GM23338 (cell line): ENCODE data around the gene RIMKLB. TPM values are rescaled to one million over a fixed set of nuclear protein-coding genes. Genes with fewer than 3 reads are reported as not detected.

Source experiments
- ATAC-seq: fragments of 200-7000 bp; cut with Tn5 transposase; 3 replicates; pipeline ENCODE4 v1.9.1; 2020
- DNase-seq: peaks from one replicate; pipeline ENCODE4 v3.0.0-alpha.2; 2015; ENCODE audit warnings: low spot score
- H2AFZ ChIP-seq: fragments of 200-600 bp; sonication (generic); 2 replicates; pipeline ENCODE4 v1.8.0; 2016; ENCODE audit warnings: antibody characterized with exemption, mild to moderate bottlenecking, moderate library complexity
- H3F3A ChIP-seq: fragments of 200-600 bp; sonication (generic); replicated peaks from 2 replicates; pipeline ENCODE4 v1.8.0; 2017; ENCODE audit warnings: antibody characterized with exemption, mixed run types, low read depth
- H3K27ac ChIP-seq: fragments of 200-600 bp; sonication (generic); 2 replicates; pipeline ENCODE4 v1.6.1; 2016; ENCODE audit warnings: low read depth
- H3K27me3 ChIP-seq: fragments of 200-600 bp; sonication (generic); 2 replicates; pipeline ENCODE4 v1.8.0; 2016; ENCODE audit warnings: mild to moderate bottlenecking, mixed run types, moderate library complexity; ENCODE audit not compliant: insufficient read depth
- H3K36me3 ChIP-seq: fragments of 200-600 bp; sonication (generic); 2 replicates; pipeline ENCODE4 v1.8.0; 2016; ENCODE audit warnings: mild to moderate bottlenecking; ENCODE audit not compliant: insufficient read depth
- H3K4me1 ChIP-seq: fragments of 200-600 bp; sonication (generic); 2 replicates; pipeline ENCODE4 v1.8.0; 2016; ENCODE audit warnings: mild to moderate bottlenecking, moderate library complexity; ENCODE audit not compliant: insufficient read depth
- H3K4me2 ChIP-seq: fragments of 200-600 bp; sonication (generic); 2 replicates; pipeline ENCODE4 v1.7.1; 2017; ENCODE audit warnings: mixed run types
- H3K4me3 ChIP-seq: fragments of 200-600 bp; sonication (generic); 2 replicates; pipeline ENCODE4 v1.6.1; 2016; ENCODE audit warnings: mixed run types
- H3K79me2 ChIP-seq: fragments of 200-600 bp; sonication (generic); replicated peaks from 2 replicates; pipeline ENCODE4 v1.8.0; 2017; ENCODE audit warnings: mild to moderate bottlenecking; ENCODE audit not compliant: insufficient read depth
- H3K9me2 ChIP-seq: fragments of 200-600 bp; sonication (generic); 2 replicates; pipeline ENCODE4 v1.8.0; 2017; ENCODE audit not compliant: insufficient read depth
- H4K20me1 ChIP-seq: fragments of 200-600 bp; sonication (generic); replicated peaks from 2 replicates; pipeline ENCODE4 v1.8.0; 2017; ENCODE audit warnings: mild to moderate bottlenecking; ENCODE audit not compliant: insufficient read depth
- H3K27ac Mint-ChIP-seq: 2 replicates; pipeline ENCODE4 v1.8.0; 2020; ENCODE audit warnings: inconsistent platforms, mild to moderate bottlenecking, moderate library complexity, mixed read lengths
- H3K27me3 Mint-ChIP-seq: 3 replicates; pipeline ENCODE4 v1.8.0; 2022; ENCODE audit warnings: low read depth, mild to moderate bottlenecking, moderate library complexity, mixed read lengths, inconsistent platforms; ENCODE audit not compliant: insufficient read depth, poor library complexity
- H3K36me3 Mint-ChIP-seq: 3 replicates; pipeline ENCODE4 v1.8.0; 2021; ENCODE audit warnings: low read depth, mild to moderate bottlenecking, inconsistent platforms, moderate library complexity, mixed read lengths
- H3K4me1 Mint-ChIP-seq: 3 replicates; pipeline ENCODE4 v1.8.0; 2020; ENCODE audit warnings: mild to moderate bottlenecking, inconsistent platforms, mixed read lengths
- H3K4me3 Mint-ChIP-seq: 3 replicates; pipeline ENCODE4 v1.8.0; 2021; ENCODE audit warnings: moderate library complexity, mild to moderate bottlenecking, inconsistent platforms, mixed read lengths
- H3K9me3 Mint-ChIP-seq: 3 replicates; pipeline ENCODE4 v1.8.0; 2020; ENCODE audit warnings: moderate library complexity, mild to moderate bottlenecking, inconsistent platforms, mixed read lengths
- CREB1 ChIP-seq: fragments of 250-450 bp; sonication (Bioruptor Pico); IDR thresholded peaks from 2 replicates; pipeline ENCODE4 v1.5.0; 2020; ENCODE audit warnings: low read depth, mild to moderate bottlenecking, moderate library complexity
- EZH2 ChIP-seq: fragments of 200-600 bp; sonication (generic); IDR thresholded peaks from one replicate; pipeline ENCODE4 v1.8.0; 2017; ENCODE audit warnings: antibody characterized with exemption, mild to moderate bottlenecking, low read depth; ENCODE audit not compliant: unreplicated experiment
- EZH2phosphoT487 ChIP-seq: fragments of 200-600 bp; sonication (generic); IDR thresholded peaks from one replicate; pipeline ENCODE4 v1.8.1; 2018; ENCODE audit warnings: antibody characterized with exemption; ENCODE audit not compliant: unreplicated experiment
- JUNB ChIP-seq: IDR thresholded peaks from one replicate; pipeline ENCODE4 v1.6.1; 2016; ENCODE audit warnings: antibody characterized with exemption; ENCODE audit not compliant: unreplicated experiment
- NANOG ChIP-seq: IDR thresholded peaks from 2 replicates; pipeline ENCODE4 v1.6.1; 2016; ENCODE audit warnings: antibody characterized with exemption, borderline replicate concordance
- POLR2AphosphoS5 ChIP-seq: IDR thresholded peaks from 2 replicates; pipeline ENCODE4 v1.6.1; 2016; ENCODE audit warnings: antibody characterized with exemption, low read depth
- REST ChIP-seq: IDR thresholded peaks from one replicate; pipeline ENCODE4 v1.6.1; 2018; ENCODE audit warnings: antibody characterized with exemption; ENCODE audit not compliant: unreplicated experiment
- ZNF114 ChIP-seq: fragments of 250-450 bp; sonication (Bioruptor Pico); IDR thresholded peaks from 2 replicates; pipeline ENCODE4 v1.5.0; 2020; ENCODE audit warnings: mild to moderate bottlenecking, moderate library complexity
- ZNF331 ChIP-seq: fragments of 250-450 bp; sonication (Bioruptor Pico); IDR thresholded peaks from 2 replicates; pipeline ENCODE4 v1.5.0; 2020; ENCODE audit warnings: low read depth, mild to moderate bottlenecking, moderate library complexity
- ZNF462 ChIP-seq: fragments of 250-450 bp; sonication (Bioruptor Pico); IDR thresholded peaks from 2 replicates; pipeline ENCODE4 v1.5.0; 2020; ENCODE audit warnings: mild to moderate bottlenecking, moderate library complexity
- polyA plus RNA-seq: library from polyadenylated mRNA; unstranded; fragments of >200 nt; fragmentation: Nextera tagmentation; extraction: Ambion mirVana; gene quantifications from 2 replicates; pipeline ENCODE4 v1.2.1, GENCODE V29; 2016
- total RNA-seq: library from RNA; depleted of rRNA; stranded (reverse); fragments of >200 nt; shearing (Covaris generic); gene quantifications from 2 replicates; pipeline ENCODE4 v1.2.3, GENCODE V29; 2014
- TF ChIP-seq, protein P1 (sequence below): IDR thresholded peaks from 2 replicates; pipeline ENCODE4 v1.6.1; 2016; ENCODE audit warnings: antibody characterized with exemption

RIMKLB gene
- total and polyA plus RNA-seq, 2 experiments from 2014 or later = 87.0 to 104 TPM

GRCh38 chr12:8816448-8817050, 118.8 kb downstream of the RIMKLB start (continued):
- TF ChIP-seq ZNF462 (no peak), ZNF331 (CRISPR knock-in tag) (no peak), JUNB (no peak)

- Histone ChIP-seq H3K36me3 (no peaks in the 10 kb centered on the region), H4K20me1 (no peaks in the 10 kb centered on the region), H3K27ac (peak overlapping the region; percentile 87; the same call in 1 of the 2 replicates), H3K4me2 (no peak overlapping the region), H3F3A (peaks cover 15% of the 10 kb centered on the region), H2AFZ (no peak overlapping the region), H3K4me1 (peaks cover 52% of the 10 kb centered on the region), H3K27me3 (no peaks in the 10 kb centered on the region), H3K9me2 (no peaks in the 10 kb centered on the region), H3K4me3 (no peak overlapping the region), H3K79me2 (no peaks in the 10 kb centered on the region; the same call in 1 of the 2 replicates)
- ATAC-seq (no peak), DNase-seq (no peak)
- Mint-ChIP-seq H3K4me1 (peaks cover 54% of the 10 kb centered on the region), H3K9me3 (no peaks in the 10 kb centered on the region; the same call in 1 of the 3 replicates), H3K4me3 (no peak overlapping the region), H3K27me3 (peaks cover 23% of the 10 kb centered on the region), H3K36me3 (0 out of 3 replicates have a peak, but pooled peaks cover 4% of the 10 kb centered on the region), H3K27ac (peak overlapping the region; percentile 24; the same call in 1 of the 2 replicates)
- TF ChIP-seq EZH2 (no peak), EZH2phosphoT487 (no peak), POLR2AphosphoS5 (no peak), ZNF114 (CRISPR knock-in tag) (no peak), REST (no peak), CREB1 (CRISPR knock-in tag) (no peak), NANOG (no peak), JUNB (no peak), ZNF331 (CRISPR knock-in tag) (no peak)
- TF ChIP-seq, protein P1, sequence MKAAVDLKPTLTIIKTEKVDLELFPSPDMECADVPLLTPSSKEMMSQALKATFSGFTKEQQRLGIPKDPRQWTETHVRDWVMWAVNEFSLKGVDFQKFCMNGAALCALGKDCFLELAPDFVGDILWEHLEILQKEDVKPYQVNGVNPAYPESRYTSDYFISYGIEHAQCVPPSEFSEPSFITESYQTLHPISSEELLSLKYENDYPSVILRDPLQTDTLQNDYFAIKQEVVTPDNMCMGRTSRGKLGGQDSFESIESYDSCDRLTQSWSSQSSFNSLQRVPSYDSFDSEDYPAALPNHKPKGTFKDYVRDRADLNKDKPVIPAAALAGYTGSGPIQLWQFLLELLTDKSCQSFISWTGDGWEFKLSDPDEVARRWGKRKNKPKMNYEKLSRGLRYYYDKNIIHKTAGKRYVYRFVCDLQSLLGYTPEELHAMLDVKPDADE = no peak
These were observed 120.1 kb downstream of the RIMKLB start for GRCh38 chr12:8817856-8818255.
